A673 (cell line): Measurements from ENCODE around the gene PGK2. TPM values are rescaled to one million over a fixed set of nuclear protein-coding genes. Genes with fewer than 3 reads are reported as not detected.
A peak's percentile ranks its signal among the peaks of the same experiment; 100 is the strongest.

Experiments
- BruUV-seq: library from RNA; stranded (reverse); fragments of 400-500 nt; replicated peaks from 2 replicates; lab custom pipeline; 2021; lab: Mats Ljungman, UMichigan
- CTCF ChIA-PET: fragments of 300-600 bp; sonication (Branson Sonifier 250); formaldehyde crosslinking; loops from one replicate; lab custom pipeline; 2022; ENCODE audit warnings: antibody characterized with exemption; lab: Charles Lee
- POLR2A ChIA-PET: fragments of 300-600 bp; sonication (Branson Sonifier 250); formaldehyde crosslinking; loops from one replicate; lab custom pipeline; 2022; ENCODE audit warnings: antibody characterized with exemption; ENCODE audit not compliant: low non-redundant PET; lab: Charles Lee
- DNase-seq: peaks from one replicate; pipeline ENCODE4 v3.0.0-alpha.2; 2015; ENCODE audit warnings: low spot score
- H3K27ac ChIP-seq: fragments of 200-600 bp; sonication (generic); 2 replicates; pipeline ENCODE4 v1.5.1; 2016; ENCODE audit warnings: mixed run types, low read depth, mild to moderate bottlenecking, mixed read lengths, antibody characterized with exemption, low read length; ENCODE audit not compliant: poor library complexity, severe bottlenecking
- H3K27me3 ChIP-seq: fragments of 200-600 bp; sonication (generic); replicated peaks from 2 replicates; pipeline ENCODE4 v1.6.1; 2017; ENCODE audit warnings: mixed run types, low read depth, mild to moderate bottlenecking, mixed read lengths, antibody characterized with exemption, low read length; ENCODE audit not compliant: insufficient read depth, poor library complexity
- H3K36me3 ChIP-seq: fragments of 200-600 bp; sonication (generic); 2 replicates; pipeline ENCODE4 v1.6.1; 2016; ENCODE audit warnings: mixed run types, mild to moderate bottlenecking, mixed read lengths, antibody characterized with exemption, low read length; ENCODE audit not compliant: insufficient read depth, poor library complexity, severe bottlenecking
- H3K4me1 ChIP-seq: fragments of 200-600 bp; sonication (generic); 2 replicates; pipeline ENCODE4 v1.6.1; 2017; ENCODE audit warnings: mixed run types, mild to moderate bottlenecking, mixed read lengths, antibody characterized with exemption, low read length; ENCODE audit not compliant: insufficient read depth, poor library complexity, severe bottlenecking
- H3K4me3 ChIP-seq: fragments of 200-600 bp; sonication (generic); 2 replicates; pipeline ENCODE4 v1.5.1; 2016; ENCODE audit warnings: low read depth, mixed run types, mild to moderate bottlenecking, mixed read lengths, low read length; ENCODE audit not compliant: poor library complexity, severe bottlenecking
- H3K9me3 ChIP-seq: fragments of 200-600 bp; sonication (generic); 2 replicates; pipeline ENCODE4 v1.6.1; 2016; ENCODE audit warnings: mixed run types, low read depth, mild to moderate bottlenecking, mixed read lengths, antibody characterized with exemption, low read length; ENCODE audit not compliant: poor library complexity, severe bottlenecking
- CTCF ChIP-seq: fragments of 300-800, 200-600 bp; sonication (generic); conservative IDR thresholded peaks from 2 replicates; pipeline ENCODE4 v1.5.1; 2017; ENCODE audit warnings: low read depth, mild to moderate bottlenecking, antibody characterized with exemption, low read length, moderate library complexity, mixed read lengths
- EZH2 ChIP-seq: fragments of 200-600 bp; sonication (generic); IDR thresholded peaks from 2 replicates; pipeline ENCODE4 v1.6.1; 2017; ENCODE audit warnings: borderline replicate concordance, low read depth, mild to moderate bottlenecking, mixed read lengths, antibody characterized with exemption, low read length; ENCODE audit not compliant: poor library complexity, severe bottlenecking
- intact Hi-C: fragments of 100-400 bp; cut with micrococcal nuclease; formaldehyde crosslinking; loops from one replicate; pipeline ENCODE4 v1.10.0; 2022; ENCODE audit not compliant: unreplicated experiment
- total RNA-seq: library from RNA; stranded (reverse); gene quantifications from 2 replicates; pipeline ENCODE4 v1.2.3, GENCODE V29; 2021

PGK2 gene
- total RNA-seq, 1 experiment from 2014 or later = not detected

- H3K4me1 ChIP-seq = no peaks in the 10 kb centered on the region
- no peaks in the 10 kb centered on the region for H3K27me3 ChIP-seq
- H3K36me3 ChIP-seq = no peaks in the 10 kb centered on the region
- intact Hi-C loops = no loop called here
- peak; percentile 6 for DNase-seq
- CTCF ChIA-PET = no interaction called here
- TF ChIP-seq EZH2 = no peak
- no peak for TF ChIP-seq CTCF
- POLR2A ChIA-PET = no interaction called here
- no TSS peak for BruUV-seq
- no peaks in the 10 kb centered on the region for H3K9me3 ChIP-seq
- no peak overlapping the region for H3K4me3 ChIP-seq
- H3K27ac ChIP-seq = no peak overlapping the region
Measured at GRCh38 chr6:49775043-49775442, 12.0 kb downstream of the PGK2 start.

- no peaks in the 10 kb centered on the region for H3K9me3 ChIP-seq
- TF ChIP-seq CTCF (no peak), EZH2 (no peak)
- ChIA-PET POLR2A (no interaction called here), CTCF (no interaction called here)
- no peaks in the 10 kb centered on the region for H3K36me3 ChIP-seq
- no peak overlapping the region for H3K27ac ChIP-seq
- no peak overlapping the region for H3K4me3 ChIP-seq
- peaks cover 3% of the 10 kb centered on the region for H3K27me3 ChIP-seq
- H3K4me1 ChIP-seq = no peaks in the 10 kb centered on the region
- DNase-seq = no peak
- BruUV-seq = no TSS peak
- intact Hi-C loops = no loop called here
Measured at GRCh38 chr6:49772285-49772684, 14.8 kb downstream of the PGK2 start.

GRCh38 chr6:49766762-49767161 lies 20.3 kb downstream of the PGK2 start:
- ChIA-PET POLR2A (no interaction called here), CTCF (no interaction called here)
- Histone ChIP-seq H3K36me3 (no peaks in the 10 kb centered on the region), H3K9me3 (no peaks in the 10 kb centered on the region), H3K4me3 (no peak overlapping the region), H3K27ac (no peak overlapping the region), H3K27me3 (peaks cover 3% of the 10 kb centered on the region), H3K4me1 (no peaks in the 10 kb centered on the region)
- no peak for DNase-seq
- BruUV-seq = no TSS peak
- intact Hi-C loops = no loop called here
- TF ChIP-seq EZH2 (no peak), CTCF (no peak)
